Stimulated activated memory B cell treated with anti-CD40 and anti-IgM and Interleukin-4, amounts not matched to agents 10 μg/mL and 1 μg/mL and 100 μg/mL, for 72 hours (primary cell): ENCODE measurements around the gene FAM20C.

ENCODE experiments used
- ATAC-seq: fragments of 150-1000 bp; cut with Tn5 transposase; 2 replicates; pipeline ENCODE4 v1.10.0; 2021
- H3K27ac Mint-ChIP-seq: one replicate; pipeline ENCODE4 v1.8.0; 2022; ENCODE audit warnings: mild to moderate bottlenecking, mixed read lengths
- H3K27me3 Mint-ChIP-seq: one replicate; pipeline ENCODE4 v1.8.0; 2022; ENCODE audit warnings: mixed read lengths
- H3K36me3 Mint-ChIP-seq: one replicate; pipeline ENCODE4 v1.8.0; 2022; ENCODE audit warnings: mixed read lengths
- H3K4me1 Mint-ChIP-seq: one replicate; pipeline ENCODE4 v1.8.0; 2022; ENCODE audit warnings: mixed read lengths
- H3K4me3 Mint-ChIP-seq: one replicate; pipeline ENCODE4 v1.8.0; 2022; ENCODE audit warnings: mild to moderate bottlenecking, moderate library complexity, mixed read lengths
- H3K9me3 Mint-ChIP-seq: one replicate; pipeline ENCODE4 v1.8.0; 2022; ENCODE audit warnings: mixed read lengths

The FAM20C gene

GRCh38 chr7:273327-273726 is 81.0 kb downstream of the FAM20C start:
- H3K36me3 Mint-ChIP-seq: peaks cover 12% of the 10 kb centered on the region
- no peak overlapping the region for H3K27ac Mint-ChIP-seq
- H3K4me1 Mint-ChIP-seq: no peaks in the 10 kb centered on the region
- no peak overlapping the region for H3K4me3 Mint-ChIP-seq
- ATAC-seq: no peak
- H3K27me3 Mint-ChIP-seq: peaks cover 26% of the 10 kb centered on the region
- H3K9me3 Mint-ChIP-seq: peaks cover 19% of the 10 kb centered on the region

GRCh38 chr7:274266-274665 is 81.9 kb downstream of the FAM20C start:
- Mint-ChIP-seq H3K4me1 (no peaks in the 10 kb centered on the region), H3K36me3 (peaks cover 12% of the 10 kb centered on the region), H3K9me3 (peaks cover 19% of the 10 kb centered on the region), H3K27ac (no peak overlapping the region), H3K27me3 (peaks cover 27% of the 10 kb centered on the region), H3K4me3 (no peak overlapping the region)
- no peak for ATAC-seq

DNA sequence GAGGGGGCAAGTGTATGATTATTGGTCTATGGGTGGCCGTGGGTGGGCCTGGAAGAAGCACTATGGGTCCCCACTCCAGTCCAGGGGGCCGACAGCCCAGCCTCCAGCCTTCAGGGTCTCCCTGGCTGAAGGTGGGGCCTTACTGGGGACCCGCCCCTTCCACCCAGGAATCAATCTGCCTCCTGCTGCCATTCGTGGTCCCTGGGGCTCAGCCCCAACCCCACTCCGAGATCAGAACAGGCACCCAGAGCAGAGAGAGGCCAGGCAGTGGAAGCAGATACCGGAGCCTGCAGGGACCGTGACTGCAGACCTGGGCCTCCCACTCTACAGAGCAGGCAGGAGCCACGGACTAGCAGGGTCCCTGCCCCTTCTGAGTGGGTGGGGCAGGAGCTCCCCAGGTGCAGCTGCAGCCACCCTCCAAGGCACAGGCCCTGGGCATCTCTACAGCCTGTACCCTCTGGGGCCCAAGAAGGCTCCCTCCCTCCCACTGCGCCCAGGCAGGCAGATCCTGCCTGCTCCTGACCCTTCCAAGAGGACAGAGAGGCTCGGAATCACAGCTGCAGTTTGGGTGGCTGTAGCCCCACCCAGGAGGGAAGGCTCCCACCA is 84.0 kb downstream of the FAM20C start:
- Mint-ChIP-seq H3K4me1 (no peaks in the 10 kb centered on the region), H3K36me3 (peaks cover 12% of the 10 kb centered on the region), H3K27ac (no peak overlapping the region), H3K9me3 (peaks cover 19% of the 10 kb centered on the region), H3K4me3 (no peak overlapping the region), H3K27me3 (peaks cover 36% of the 10 kb centered on the region)
- ATAC-seq: no peak

DNA sequence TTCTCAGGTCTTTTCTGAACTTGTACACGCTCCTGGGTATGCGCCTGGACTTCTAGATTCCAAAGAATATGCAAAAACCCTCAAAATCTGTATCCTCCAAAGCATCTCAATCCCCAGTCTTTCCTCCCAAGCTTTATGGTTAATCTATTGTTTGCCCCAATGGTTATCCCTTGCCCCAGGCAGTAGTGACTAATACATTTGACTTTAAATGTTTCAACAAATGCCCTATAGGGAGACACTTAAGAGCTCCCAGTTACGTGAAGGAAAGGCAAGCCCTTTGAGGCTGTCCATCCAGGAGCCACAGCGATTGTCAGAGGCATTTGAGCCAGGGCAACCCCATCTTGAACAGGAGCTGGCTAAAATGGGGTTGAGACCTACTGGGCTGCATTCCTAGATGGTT is 84.9 kb downstream of the FAM20C start:
- H3K27me3 Mint-ChIP-seq: peaks cover 42% of the 10 kb centered on the region
- H3K27ac Mint-ChIP-seq: no peak overlapping the region
- peaks cover 21% of the 10 kb centered on the region for H3K9me3 Mint-ChIP-seq
- no peak overlapping the region for H3K4me3 Mint-ChIP-seq
- no peaks in the 10 kb centered on the region for H3K4me1 Mint-ChIP-seq
- peaks cover 12% of the 10 kb centered on the region for H3K36me3 Mint-ChIP-seq
- no peak for ATAC-seq

DNA sequence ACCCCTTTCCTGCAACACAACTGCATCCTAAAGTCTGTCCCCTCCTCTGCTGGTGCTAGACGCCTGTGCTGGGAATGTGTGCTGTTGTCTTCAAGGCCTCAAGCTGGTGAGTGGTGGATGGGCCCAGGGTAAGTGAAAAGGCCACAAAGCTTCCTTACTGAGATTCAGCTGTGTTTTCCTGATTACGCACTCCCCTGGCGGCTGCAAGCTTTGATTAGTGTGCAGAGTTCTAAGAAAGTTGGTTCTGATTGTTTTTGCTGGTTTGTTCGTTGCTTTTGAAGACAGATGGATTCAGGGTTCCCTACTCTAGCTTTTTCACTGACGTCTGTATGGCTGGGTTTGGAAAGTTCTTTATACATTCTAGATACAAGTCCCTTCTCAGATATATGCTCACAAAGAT is 85.7 kb downstream of the FAM20C start:
- no peak for ATAC-seq
- H3K36me3 Mint-ChIP-seq: peaks cover 7% of the 10 kb centered on the region
- H3K27me3 Mint-ChIP-seq: peaks cover 42% of the 10 kb centered on the region
- no peaks in the 10 kb centered on the region for H3K4me1 Mint-ChIP-seq
- peaks cover 15% of the 10 kb centered on the region for H3K9me3 Mint-ChIP-seq
- no peak overlapping the region for H3K4me3 Mint-ChIP-seq
- no peak overlapping the region for H3K27ac Mint-ChIP-seq

- peaks cover 46% of the 10 kb centered on the region for H3K27me3 Mint-ChIP-seq
- H3K27ac Mint-ChIP-seq: no peak overlapping the region
- no peak overlapping the region for H3K4me3 Mint-ChIP-seq
- no peak for ATAC-seq
- H3K36me3 Mint-ChIP-seq: no peaks in the 10 kb centered on the region
- peaks cover 6% of the 10 kb centered on the region for H3K9me3 Mint-ChIP-seq
- no peaks in the 10 kb centered on the region for H3K4me1 Mint-ChIP-seq
Measured at GRCh38 chr7:279821-280220, 87.5 kb downstream of the FAM20C start.

GRCh38 chr7:280461-280860 is 88.1 kb downstream of the FAM20C start:
- no peak for ATAC-seq
- H3K4me1 Mint-ChIP-seq: no peaks in the 10 kb centered on the region
- H3K27ac Mint-ChIP-seq: no peak overlapping the region
- peaks cover 53% of the 10 kb centered on the region for H3K27me3 Mint-ChIP-seq
- no peak overlapping the region for H3K4me3 Mint-ChIP-seq
- H3K36me3 Mint-ChIP-seq: no peaks in the 10 kb centered on the region
- peaks cover 6% of the 10 kb centered on the region for H3K9me3 Mint-ChIP-seq

- H3K9me3 Mint-ChIP-seq: peaks cover 6% of the 10 kb centered on the region
- no peak for ATAC-seq
- H3K4me3 Mint-ChIP-seq: no peak overlapping the region
- H3K27me3 Mint-ChIP-seq: peaks cover 60% of the 10 kb centered on the region
- no peaks in the 10 kb centered on the region for H3K36me3 Mint-ChIP-seq
- no peak overlapping the region for H3K27ac Mint-ChIP-seq
- no peaks in the 10 kb centered on the region for H3K4me1 Mint-ChIP-seq
Measured at GRCh38 chr7:281637-282036, 89.3 kb downstream of the FAM20C start.

DNA sequence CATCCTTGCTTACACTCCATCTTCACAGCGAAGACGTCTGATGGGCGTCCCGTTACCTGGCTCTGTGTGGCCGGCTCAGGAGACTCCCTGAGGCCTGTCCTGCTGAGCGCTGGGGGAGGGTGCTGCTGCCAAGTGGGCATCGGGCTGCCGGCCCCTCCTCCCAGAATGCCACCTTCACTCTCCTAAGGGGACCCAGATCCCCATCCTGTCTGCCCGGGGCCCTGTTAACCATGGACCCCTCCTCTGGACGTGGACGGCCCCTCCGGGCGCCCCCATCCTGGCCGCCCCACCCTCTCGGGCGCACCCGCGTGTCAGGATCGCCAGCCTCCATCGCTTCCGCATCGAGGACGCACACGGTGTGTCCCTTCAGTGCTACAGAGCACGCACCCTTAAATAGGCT is 90.2 kb downstream of the FAM20C start:
- Mint-ChIP-seq H3K9me3 (peaks cover 2% of the 10 kb centered on the region), H3K4me1 (no peaks in the 10 kb centered on the region), H3K36me3 (no peaks in the 10 kb centered on the region), H3K27me3 (peaks cover 57% of the 10 kb centered on the region), H3K4me3 (no peak overlapping the region), H3K27ac (no peak overlapping the region)
- peak; percentile 45 for ATAC-seq

DNA sequence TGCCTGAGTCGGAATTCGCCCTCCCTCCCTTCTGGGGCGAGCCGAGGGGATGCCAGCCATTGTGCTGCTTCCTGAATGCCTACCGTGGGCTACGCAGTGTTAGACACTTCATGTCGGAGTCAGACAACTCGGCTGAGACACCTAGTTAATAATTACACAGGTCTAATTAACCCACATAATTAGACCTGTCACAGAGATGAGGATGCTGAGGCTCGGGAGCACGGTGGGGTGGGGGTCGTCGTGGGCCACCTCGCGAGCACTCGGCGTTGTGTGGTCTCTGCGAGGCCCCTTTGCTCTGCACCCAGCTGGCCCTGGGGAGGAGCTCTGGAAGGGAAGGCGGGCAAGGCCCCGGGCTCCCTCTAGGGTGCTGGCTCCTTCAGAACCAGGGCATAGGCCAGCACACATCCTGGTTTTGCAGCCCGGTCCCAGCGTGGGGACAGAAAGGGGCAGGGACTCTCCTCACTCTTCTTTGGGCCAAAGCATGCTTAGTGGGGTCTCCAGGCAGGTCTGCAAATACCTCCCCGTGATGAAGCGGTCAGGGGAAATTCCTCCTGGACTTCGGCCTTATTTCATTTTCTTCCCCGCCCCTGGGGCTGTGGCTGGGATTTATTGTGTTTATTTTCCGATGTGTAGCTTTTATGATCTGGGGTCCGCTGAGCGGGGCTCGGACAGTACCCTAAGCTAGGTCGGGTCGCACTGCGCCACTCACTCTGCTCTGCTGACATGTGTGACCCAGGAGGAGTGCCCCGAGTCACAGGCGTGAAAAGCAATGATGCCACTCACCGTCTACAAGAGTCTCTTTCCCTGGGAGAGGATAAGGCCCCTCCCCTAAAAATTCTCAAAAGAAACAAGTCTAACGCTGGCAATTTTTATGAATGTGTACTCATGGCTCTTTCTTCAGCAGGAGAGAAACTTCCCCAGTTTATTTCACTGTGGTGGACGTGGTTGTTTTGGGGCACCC is 92.7 kb downstream of the FAM20C start:
- no peaks in the 10 kb centered on the region for H3K36me3 Mint-ChIP-seq
- peaks cover 57% of the 10 kb centered on the region for H3K27me3 Mint-ChIP-seq
- H3K4me1 Mint-ChIP-seq: no peaks in the 10 kb centered on the region
- H3K4me3 Mint-ChIP-seq: no peak overlapping the region
- H3K27ac Mint-ChIP-seq: no peak overlapping the region
- ATAC-seq: no peak
- peaks cover 2% of the 10 kb centered on the region for H3K9me3 Mint-ChIP-seq

- Mint-ChIP-seq H3K27me3 (peaks cover 51% of the 10 kb centered on the region), H3K36me3 (no peaks in the 10 kb centered on the region), H3K9me3 (peaks cover 2% of the 10 kb centered on the region), H3K27ac (no peak overlapping the region), H3K4me1 (no peaks in the 10 kb centered on the region), H3K4me3 (no peak overlapping the region)
- ATAC-seq: no peak
Measured at GRCh38 chr7:285731-286130, 93.4 kb downstream of the FAM20C start.

GRCh38 chr7:286266-286665 is 93.9 kb downstream of the FAM20C start:
- Mint-ChIP-seq H3K27me3 (peaks cover 46% of the 10 kb centered on the region), H3K36me3 (no peaks in the 10 kb centered on the region), H3K4me3 (no peak overlapping the region), H3K9me3 (peaks cover 2% of the 10 kb centered on the region), H3K4me1 (no peaks in the 10 kb centered on the region), H3K27ac (no peak overlapping the region)
- no peak for ATAC-seq

DNA sequence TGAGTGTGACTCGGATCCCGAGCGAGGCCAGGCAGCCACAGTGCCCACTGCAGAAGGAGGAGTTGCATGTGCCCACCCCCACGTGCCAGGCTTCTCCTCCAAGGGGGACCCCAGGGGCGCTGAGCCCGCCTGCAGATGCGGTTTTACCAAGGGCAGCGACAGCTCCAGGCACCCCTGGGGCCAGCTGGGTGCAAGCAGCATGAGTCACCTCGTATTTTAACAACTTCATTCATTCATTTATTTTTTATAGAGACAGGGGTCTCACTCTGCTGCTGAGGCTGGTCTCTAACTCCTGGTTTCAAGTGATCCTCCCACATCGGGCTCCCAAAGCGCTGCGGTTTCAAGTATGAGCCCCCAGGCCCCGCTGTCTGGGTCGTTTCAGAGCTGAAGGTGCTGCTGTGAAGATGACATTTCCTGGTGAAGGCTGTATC is 96.3 kb downstream of the FAM20C start:
- Mint-ChIP-seq H3K27me3 (peaks cover 59% of the 10 kb centered on the region), H3K4me3 (no peak overlapping the region), H3K36me3 (no peaks in the 10 kb centered on the region), H3K9me3 (no peaks in the 10 kb centered on the region), H3K27ac (no peak overlapping the region), H3K4me1 (no peaks in the 10 kb centered on the region)
- no peak for ATAC-seq

- H3K4me3 Mint-ChIP-seq: no peak overlapping the region
- H3K4me1 Mint-ChIP-seq: no peaks in the 10 kb centered on the region
- peaks cover 59% of the 10 kb centered on the region for H3K27me3 Mint-ChIP-seq
- no peaks in the 10 kb centered on the region for H3K36me3 Mint-ChIP-seq
- H3K9me3 Mint-ChIP-seq: no peaks in the 10 kb centered on the region
- no peak overlapping the region for H3K27ac Mint-ChIP-seq
- ATAC-seq: no peak
Measured at GRCh38 chr7:289209-289755, 96.9 kb downstream of the FAM20C start.

GRCh38 chr7:289756-290553 is 97.6 kb downstream of the FAM20C start, which contains the start of gene FOXL3:
TSS of gene FOXL3 (plus strand) at chr7:290170. CDS start at chr7:290170, 0 bp downstream.
- H3K4me3 Mint-ChIP-seq: no peak within 1 kb of the TSS
- no peak for ATAC-seq

More at GRCh38 chr7:289756-290553, 97.6 kb downstream of the FAM20C start, which contains the start of gene FOXL3:
- H3K9me3 Mint-ChIP-seq: no peaks in the 10 kb centered on the region
- H3K27ac Mint-ChIP-seq: no peak within 1 kb of the TSS
- H3K36me3 Mint-ChIP-seq: no peaks in the 10 kb centered on the region
- peaks cover 54% of the 10 kb centered on the region for H3K27me3 Mint-ChIP-seq
- no peaks in the 10 kb centered on the region for H3K4me1 Mint-ChIP-seq
